HG02884 (cell line): ENCODE data around the gene ARL4A.
A peak's percentile ranks its signal among the peaks of the same experiment; 100 is the strongest.
"Not testable (repeated sequence)": the region's sequence is repeated elsewhere in the genome, so short reads cannot be mapped to it uniquely, and the experiment has no call there.

Experiments
- ATAC-seq: cut with Tn5 transposase; IDR thresholded peaks from one replicate; pipeline ENCODE4 v1.9.1; 2021; ENCODE audit warnings: mild to moderate bottlenecking, moderate library complexity; ENCODE audit not compliant: unreplicated experiment

Gene ARL4A

DNA sequence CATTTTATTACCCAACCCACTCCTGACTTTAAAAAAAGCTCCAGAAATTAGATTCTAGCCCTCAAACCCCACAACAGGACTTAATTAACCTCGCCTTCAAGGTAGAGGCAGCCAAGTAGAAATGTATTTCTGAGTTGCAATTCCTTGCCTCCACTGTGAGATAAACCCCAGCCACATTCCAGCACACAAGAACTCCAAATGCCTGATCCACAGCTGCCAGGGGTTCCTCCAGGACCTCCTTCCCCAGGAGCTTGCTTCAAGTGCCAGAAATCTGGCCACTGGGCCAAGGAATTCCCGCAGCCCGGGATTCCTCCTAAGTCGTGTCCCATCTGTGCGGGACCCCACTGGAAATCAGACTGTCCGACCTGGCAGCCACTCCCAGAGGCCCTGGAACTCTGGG, 25.9 kb upstream of the ARL4A start:
- ATAC-seq, result no peak

DNA sequence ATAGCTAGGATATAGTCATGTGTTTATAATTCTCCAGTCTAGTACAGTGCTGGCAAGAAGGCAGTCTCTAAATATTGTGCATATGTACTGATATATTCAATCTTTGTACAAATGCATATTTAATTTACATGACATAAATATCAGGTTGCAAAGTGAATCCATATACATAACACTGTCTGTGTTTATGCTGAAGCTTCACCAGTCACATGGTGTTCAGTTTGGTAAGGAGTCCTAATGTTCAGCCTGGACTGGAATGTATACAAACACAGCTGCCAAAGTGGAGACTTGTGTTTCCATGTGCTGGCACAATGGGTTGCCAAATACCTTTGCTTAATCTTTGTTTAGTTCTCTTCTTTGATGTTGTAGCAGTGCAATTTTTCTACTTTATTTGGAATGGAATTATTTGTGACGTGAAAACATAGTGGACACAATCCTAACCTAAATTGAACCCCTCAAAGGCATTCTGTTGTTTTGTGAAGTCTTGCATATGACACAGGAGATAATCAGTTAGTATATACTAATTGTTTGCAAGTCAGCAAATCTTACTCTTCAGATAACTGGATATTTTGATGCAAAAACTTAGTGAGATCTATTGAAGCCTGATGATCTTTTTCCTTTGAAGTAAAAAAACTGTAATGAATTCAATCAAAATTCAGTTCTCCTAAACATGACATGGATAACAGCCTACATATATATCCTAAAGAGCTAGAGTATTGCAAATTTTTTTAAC, 17.3 kb upstream of the ARL4A start:
- no peak for ATAC-seq

DNA sequence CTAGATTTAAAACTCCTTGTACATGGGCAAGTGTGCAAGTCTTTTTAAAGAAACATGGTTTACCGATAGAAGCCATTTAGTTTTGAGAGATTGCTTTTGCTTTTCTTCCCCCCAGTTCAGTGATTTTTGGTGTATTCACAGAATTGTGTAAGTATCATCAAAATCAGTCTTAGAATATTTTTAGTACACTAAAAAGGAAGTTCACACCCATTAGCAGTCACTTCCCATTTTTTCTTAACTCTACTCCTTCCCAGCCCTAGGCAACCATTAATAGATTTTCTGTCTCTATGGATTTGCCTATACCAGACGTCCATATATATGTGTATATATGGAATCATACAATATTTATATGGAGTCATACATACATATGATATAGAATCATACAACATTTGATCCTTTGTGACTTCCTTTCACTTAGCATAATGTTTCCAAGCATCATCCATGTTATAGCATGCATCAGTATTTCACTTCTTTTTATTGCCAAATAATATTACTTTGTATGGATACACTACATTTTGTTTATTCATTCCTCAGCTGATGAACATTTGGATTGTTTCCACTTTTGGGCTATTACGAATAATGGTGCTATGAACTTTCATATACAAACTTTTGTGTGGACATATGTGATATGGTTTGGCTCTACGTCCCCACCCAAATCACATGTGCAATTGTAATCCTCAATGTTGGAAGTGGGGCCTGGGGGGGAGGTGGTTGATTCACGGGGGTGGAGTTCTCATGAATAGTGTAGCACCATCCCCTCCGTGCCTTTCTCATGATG, 16.5 kb upstream of the ARL4A start:
- no peak for ATAC-seq

DNA sequence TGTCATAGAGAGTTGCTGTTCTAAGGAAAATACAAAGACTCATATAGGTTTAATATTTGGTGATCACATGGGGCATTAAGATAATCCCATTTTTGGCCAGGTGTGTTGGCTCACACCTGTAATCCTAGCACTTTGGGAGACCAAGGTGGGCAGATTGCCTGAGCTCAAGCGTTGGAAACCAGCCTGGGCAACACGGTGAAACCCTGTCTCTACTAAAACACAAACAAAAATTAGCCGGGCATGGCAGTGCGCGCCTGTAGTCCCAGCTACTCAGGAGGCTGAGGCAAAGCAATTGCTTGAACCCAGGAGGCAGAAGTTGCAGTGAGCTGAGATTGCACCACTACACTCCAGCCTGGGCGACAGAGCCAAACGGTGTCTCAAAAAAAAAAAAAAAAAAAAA, 14.0 kb upstream of the ARL4A start:
- ATAC-seq, result not testable (repeated sequence)

DNA sequence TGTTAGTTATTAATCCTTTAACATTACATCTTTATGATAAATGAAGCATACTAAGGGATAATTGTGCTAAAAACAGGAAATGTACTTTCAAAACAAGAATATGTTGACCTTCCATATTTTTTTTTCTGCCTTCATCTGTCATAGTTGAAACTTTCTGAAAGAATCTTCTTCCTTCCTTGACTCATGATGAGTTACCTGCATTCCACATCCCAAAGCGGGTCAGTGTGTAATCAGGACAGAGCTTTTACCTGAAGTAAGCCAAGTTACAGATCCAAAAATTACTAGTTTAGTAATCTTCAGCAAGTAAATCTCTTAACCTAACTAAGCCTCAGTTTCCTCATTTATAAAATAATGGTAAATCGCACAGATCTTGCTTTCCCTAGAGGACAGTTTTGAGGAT, 13.4 kb upstream of the ARL4A start:
- no peak for ATAC-seq

DNA sequence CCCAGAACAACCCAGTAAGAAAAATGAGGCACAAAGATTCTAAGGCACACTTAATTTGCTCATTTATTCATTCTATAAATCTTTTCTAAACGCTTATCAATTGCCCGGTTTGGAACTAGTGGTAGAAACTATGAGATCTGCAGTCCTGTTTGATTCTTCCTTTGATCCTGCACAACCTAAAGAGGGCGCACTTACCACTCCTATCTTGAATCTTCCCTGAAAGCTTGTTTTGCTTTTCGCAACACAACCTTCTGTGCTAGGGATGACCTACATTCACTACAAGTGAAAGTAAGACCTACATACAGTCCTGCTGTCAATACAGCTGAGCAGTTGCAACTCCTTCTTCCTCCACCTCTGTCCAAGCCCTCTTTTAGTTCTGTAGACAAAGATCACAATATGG, 12.6 kb upstream of the ARL4A start:
- ATAC-seq, result peak; percentile 69

DNA sequence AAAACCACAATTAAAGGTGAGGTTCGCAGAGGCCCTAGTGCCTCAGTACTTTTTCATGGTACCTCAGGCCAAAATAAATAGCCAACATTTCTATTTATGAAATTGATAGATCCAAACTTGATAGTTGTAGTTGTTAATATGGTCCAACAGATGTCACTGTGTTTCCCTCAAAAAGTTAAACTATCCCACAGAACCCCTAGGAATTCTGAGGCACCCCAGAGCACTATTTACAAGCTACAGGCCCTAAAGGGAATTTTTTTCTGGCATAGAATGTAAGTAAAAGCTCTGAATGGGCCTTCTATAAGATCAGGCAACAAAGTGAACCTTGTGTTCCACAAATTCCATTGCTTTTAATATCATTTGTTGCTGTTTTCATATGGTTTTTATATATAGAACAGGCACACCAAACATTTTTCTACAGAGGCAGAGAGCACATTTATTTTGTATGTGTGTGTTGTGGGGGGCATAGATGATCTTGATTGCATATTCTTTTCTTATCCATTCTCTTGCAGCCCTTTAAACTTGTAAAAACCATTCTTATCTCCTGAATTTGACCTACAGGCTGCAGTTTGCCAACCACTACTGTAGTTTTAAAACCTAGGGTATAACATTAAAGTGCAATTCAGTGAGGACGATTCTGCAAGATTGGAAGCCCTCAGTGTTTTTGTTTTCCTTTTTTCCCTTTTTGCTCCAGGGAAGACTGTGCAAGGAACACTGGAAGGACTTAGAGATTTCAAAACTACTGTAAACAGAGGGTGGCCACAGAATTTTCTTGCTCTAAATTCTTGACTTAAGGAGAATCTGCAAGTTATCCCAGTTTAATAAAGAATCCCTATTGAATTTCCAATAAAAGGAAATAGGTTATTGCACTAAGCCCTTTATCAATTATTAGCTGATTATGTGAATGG, 3.5 kb upstream of the ARL4A start:
- ATAC-seq, result no peak

DNA sequence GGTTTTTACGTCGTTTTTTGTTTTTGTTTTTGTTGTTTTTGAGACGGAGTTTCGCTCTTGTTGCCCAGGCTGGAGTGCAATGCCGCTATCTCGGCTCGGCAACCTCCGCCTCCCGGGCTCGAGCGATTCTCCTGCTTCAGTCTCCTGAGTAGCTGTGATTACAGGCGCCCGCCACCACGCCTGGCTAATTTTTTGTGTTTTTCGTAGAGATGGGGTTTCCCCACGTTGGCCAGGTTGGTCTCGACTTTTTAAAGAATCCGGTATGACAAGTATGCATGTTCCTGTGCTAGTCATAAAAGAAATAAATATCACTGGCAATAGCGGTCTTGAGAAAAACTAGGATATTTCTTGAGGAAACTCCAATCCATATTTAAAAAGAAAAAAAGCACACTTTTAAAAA, 2.7 kb upstream of the ARL4A start:
- no peak for ATAC-seq

DNA sequence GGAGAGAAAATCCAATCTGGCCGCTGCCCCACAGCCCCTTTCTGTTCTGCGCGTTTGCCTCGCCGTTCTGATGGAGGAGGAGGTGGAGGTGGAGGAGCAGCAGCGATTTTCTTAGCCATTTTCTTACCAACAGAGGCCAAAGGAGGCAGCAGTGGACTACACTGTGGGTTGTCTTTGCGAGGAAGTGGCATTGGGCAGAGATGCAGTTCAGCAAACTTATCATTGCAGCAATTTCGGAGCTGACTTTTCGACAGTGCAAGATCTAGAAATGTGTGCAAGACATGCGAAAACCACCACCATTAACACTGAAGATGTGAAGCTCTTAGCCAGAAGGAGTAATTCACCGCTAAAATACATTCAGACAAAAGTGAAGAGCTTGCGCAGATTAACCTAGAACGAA, 1.9 kb upstream of the ARL4A start:
- ATAC-seq, result no peak

DNA sequence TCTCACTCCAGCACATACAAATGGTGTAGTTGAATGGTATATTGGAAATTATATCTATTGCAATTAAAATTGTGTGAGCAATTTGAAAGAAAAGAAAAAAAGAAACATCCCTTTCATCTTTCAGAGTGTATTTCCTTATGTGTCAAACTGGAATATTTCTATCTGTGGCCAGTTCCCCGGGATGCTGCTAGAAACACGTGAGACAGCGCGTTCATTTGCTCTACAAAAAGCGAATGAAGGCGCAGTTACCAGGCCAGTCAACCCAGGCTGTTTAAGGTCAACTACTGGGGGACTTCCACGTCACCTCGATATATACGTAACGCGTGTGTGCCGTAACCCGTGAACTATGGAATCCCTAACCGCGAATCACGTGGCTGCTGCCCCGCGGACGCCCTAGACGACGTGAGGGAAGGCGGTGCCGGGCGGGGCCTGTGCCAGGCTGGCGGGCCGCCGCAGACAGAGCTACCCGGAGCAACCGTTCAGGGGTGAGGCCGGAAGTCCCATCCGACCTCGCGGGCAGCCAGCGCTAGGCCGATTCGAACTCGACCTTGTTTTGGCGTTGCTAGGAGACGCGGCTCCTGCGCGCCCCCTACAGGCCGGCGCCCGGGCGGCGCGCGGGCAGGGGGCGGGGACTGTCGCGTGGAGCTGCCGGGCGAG, 1.1 kb upstream of the ARL4A start:
- peak; percentile 73 for ATAC-seq

DNA sequence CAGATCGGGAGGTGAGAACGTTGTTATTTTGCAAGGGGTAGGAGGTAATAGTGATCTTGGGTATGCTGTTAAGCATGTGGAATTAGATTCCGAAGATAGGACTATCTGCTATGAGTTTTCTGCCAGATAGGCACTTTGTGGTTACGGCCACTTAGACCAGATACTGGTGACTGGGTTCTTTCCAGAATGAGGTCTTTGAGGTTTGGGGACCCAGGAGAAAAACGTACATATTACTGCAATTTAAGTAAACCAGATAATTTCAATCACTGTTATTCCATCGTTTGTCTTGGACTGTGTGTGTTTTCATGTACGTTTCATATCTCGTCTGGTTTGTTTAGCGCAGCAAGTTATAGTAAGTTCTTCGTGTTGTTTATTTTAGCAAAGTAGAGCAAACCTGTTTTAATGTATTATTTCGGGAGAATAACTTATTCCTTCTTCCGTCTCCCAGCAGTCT, 312 bp downstream of the ARL4A start:
- ATAC-seq, result no peak

DNA sequence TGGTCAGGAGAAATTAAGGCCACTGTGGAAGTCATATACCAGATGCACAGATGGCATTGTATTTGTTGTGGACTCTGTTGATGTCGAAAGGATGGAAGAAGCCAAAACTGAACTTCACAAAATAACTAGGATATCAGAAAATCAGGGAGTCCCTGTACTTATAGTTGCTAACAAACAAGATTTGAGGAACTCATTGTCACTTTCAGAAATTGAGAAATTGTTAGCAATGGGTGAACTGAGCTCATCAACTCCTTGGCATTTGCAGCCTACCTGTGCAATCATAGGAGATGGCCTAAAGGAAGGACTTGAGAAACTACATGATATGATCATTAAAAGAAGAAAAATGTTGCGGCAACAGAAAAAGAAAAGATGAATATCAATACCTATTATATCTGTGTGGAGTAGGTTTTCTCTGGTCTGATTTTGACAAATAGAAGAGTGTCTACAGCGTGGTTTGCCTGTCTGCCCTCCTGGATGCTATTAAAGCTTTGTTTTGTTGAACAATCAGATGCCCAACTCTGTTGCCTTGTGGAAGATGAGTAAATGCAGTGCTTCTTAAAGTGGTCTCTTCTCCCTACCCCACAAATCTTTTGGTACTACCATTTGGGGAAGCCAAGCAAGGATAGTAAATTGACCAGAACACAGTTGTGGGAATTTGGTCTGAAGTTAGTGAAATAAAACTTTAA, 1.2 kb downstream of the ARL4A start:
- not testable (repeated sequence) for ATAC-seq

DNA sequence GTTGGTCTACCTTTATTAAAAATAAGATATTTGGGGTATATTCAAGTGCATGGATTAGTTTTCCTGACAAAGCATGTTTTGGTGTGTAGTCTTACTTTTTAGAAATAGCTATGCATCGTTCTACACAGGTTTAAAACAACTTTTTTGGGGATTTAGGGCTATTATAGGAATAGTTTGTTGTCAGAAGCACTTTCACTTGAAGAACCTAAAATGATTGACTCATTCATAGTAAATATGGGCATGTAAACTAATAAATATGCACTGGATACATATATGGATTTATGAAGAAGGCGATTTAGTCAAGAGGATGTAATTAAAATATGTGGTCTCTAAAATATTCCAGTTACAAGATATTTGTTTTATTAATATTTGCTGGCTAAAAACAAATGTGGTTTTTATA, 2.0 kb downstream of the ARL4A start:
- ATAC-seq, result no peak

DNA sequence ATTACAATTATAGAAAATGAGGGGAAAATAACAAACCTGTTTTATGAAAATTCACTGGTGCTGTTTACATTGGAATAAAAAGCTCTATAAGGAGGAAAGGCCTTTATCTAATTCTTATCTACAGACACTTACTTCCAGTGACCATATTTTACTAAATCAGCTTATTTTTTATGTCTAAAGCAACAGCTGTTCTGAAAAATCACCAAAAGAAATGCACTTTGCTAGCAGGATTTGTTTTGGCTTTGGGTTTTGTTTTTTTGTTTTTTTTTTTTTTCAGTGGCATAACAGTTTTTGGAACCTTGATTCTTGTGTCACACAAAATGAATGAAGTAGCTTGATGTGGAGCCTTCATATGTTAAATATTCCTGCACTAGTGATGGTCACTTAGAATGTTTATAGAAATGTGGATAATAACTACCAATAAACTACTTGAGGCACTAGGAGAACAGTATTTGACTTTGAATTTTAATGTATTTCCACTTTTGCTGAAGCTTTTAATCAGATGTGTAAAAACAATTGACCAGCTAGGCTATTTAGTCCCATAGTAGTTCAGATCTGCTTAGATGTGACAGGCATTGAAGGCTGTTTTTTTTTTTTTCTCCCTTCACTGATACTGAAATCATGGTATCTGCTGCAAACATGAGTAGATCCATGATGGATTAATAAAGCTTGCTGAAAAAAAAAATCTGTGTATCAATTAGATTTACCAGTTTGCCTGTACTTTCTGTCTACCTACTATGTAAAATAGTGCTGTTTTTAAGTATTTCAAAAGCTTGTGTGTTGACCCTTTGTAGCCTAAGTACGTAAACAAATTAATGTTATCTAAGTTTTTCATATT, 2.8 kb downstream of the ARL4A start:
- ATAC-seq, result no peak

DNA sequence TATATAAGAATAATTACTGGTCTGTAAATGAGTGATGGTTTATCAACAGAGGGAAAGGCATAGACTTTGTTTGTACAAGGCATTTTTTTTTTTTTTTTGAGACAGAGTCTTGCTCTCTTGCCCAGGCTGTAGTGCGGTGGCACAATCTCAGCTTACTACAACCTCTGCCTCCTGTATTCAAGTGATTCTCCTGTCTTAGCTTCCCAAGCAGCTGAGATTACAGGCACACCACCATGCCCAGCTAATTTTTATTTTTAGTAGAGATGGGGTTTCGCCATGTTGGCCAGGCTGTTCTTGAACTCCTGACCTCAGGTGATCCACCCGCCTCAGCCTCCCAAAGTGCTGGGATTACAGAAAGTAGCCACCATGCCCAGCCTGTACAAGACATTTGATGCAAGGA, 4.0 kb downstream of the ARL4A start:
- ATAC-seq, result not testable (repeated sequence)

DNA sequence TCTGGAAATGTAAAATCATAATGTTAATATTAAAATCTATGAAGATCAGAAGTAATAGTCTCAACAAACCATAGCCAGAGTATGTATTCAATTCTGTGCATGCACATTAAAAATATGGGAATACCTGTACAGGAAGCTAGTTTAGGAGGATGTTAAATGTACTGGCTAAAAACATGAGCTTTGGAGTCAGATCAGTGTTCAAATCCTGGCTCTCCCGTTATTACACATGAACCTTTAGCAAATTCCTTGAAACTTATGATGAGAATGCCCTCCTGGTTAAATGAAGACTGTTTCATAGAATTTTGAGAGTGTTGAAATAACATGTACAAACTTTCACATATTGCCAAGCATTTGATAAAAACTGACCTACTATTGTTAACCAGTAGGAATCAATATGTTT, 4.6 kb downstream of the ARL4A start:
- no peak for ATAC-seq

DNA sequence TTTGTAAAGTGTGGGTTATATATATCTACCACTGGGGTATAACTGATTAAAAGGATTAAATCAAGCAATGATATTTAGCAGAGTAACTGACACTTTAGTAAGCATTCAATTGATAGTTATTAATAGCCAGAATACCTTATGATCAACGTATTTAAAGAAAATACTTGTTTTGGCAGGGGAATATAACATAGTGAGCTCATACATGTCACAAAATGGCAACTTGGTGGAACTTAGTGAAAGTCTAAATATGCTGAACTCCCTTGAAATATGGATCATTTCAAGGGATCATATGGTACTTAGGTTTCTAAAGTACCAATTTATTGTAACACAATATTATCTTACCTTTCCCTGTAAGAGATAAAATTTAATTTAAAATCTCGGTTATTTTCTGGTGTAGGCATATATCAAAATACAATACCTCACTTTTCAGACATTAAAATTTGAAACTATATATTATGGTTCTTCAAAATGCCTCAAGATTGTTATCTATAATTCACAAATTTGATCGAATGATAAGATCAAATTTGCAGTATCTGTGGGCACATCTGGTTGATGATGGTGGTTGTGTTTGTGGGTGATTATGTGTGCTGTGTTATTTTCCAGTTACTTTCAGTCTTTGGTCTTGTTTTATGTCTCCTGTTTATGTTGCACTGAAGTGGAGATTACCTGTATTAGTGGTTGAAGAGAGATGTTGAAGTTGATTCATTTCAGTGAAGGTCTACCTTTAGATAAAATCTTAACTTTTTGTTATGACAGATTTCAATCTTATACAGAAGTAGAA, 5.2 kb downstream of the ARL4A start:
- ATAC-seq, result no peak

DNA sequence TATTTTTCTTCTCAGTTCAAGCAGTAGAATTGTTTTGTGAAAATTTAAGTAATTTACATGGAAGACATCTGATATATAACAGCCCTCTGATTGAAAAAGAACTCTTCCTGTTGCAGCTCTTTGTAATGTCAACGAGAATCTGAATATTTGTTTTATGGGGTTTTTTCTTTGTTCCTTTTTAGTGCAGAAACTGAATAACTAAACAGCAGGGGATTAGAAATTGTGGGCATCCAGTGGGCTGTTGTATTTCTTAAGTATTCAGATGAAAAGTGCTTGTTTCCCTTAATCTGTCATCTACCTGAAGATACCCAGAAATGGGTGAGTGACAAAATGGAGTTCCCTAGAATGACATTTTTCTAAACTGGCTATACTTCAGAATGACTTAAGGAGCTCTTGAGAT, 7.4 kb downstream of the ARL4A start:
- no peak for ATAC-seq

DNA sequence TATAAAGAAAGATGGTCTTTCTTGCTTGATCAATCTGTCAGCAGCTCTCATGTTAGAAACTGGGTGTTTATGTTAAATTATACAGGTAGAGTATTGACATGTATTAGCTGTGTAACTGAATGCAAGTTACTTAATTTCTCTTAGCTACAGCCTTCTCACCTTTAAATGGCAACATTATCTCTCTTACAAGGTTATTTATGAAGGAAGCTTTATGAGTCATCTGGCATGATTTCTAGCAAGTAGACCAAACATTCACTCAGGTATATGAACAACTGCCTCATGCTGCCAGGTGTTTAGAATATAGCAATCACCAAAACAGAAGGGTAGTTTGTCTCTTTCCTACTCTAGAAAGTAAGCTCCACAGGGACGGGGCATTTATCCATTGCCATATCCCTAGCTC, 8.5 kb downstream of the ARL4A start:
- no peak for ATAC-seq
